Keratinocyte (primary cell): ENCODE measurements around the gene REPS2. TPM values are rescaled to one million over a fixed set of nuclear protein-coding genes. Genes with fewer than 3 reads are reported as not detected.

Source experiments
- DNase-seq: peaks from one replicate; pipeline ENCODE4 v3.0.0-alpha.2; 2011; ENCODE audit warnings: low read depth, missing footprints, low spot score
- FAIRE-seq: peaks from 2 replicates; lab custom pipeline; 2011; peaks lifted over from hg19 to GRCh38; lab: Jason Lieb, UNC
- H2AFZ ChIP-seq: 2 replicates; pipeline ENCODE4 v1.6.0; 2012; ENCODE audit warnings: low read length, control low read depth, inconsistent platforms; ENCODE audit not compliant: control insufficient read depth
- H3K27ac ChIP-seq: 2 replicates; pipeline ENCODE4 v1.5.1; 2011; ENCODE audit warnings: low read length; ENCODE audit not compliant: control insufficient read depth, insufficient read depth
- H3K27me3 ChIP-seq: 3 replicates; pipeline ENCODE4 v1.6.0; 2011; ENCODE audit warnings: low read length; ENCODE audit not compliant: control insufficient read depth, insufficient read depth; ENCODE audit errors: extremely low read depth
- H3K36me3 ChIP-seq, 2 experiments: 2 replicates in 1 of 2; 3 replicates in 1 of 2; pipeline ENCODE4 v1.5.1; 2011; ENCODE audit warnings: low read length in 2 of 2, mild to moderate bottlenecking in 1 of 2; ENCODE audit not compliant: control insufficient read depth in 2 of 2, insufficient read depth in 2 of 2; ENCODE audit errors: extremely low read depth in 1 of 2
- H3K4me1 ChIP-seq: 3 replicates; pipeline ENCODE4 v1.5.1; 2011; ENCODE audit warnings: low read length; ENCODE audit not compliant: control insufficient read depth, insufficient read depth; ENCODE audit errors: extremely low read depth
- H3K4me2 ChIP-seq: 3 replicates; pipeline ENCODE4 v1.6.0; 2011; ENCODE audit warnings: low read depth, low read length; ENCODE audit not compliant: control insufficient read depth, insufficient read depth; ENCODE audit errors: extremely low read depth
- H3K4me3 ChIP-seq, 3 experiments: fragments of 200-600 bp in 1 of 3; sonication (generic) in 1 of 3; 2 replicates in 2 of 3; 3 replicates in 1 of 3; pipeline ENCODE4 v1.5.1; 2011 to 2016; ENCODE audit warnings: low read length in 3 of 3, mild to moderate bottlenecking in 3 of 3, control low read depth in 2 of 3, inconsistent platforms in 1 of 3, low read depth in 1 of 3, mixed read lengths in 1 of 3, mixed run types in 1 of 3, moderate library complexity in 1 of 3; ENCODE audit not compliant: control insufficient read depth in 2 of 3, insufficient read depth in 2 of 3; ENCODE audit errors: extremely low read depth in 1 of 3
- H3K79me2 ChIP-seq: 2 replicates; pipeline ENCODE4 v1.6.0; 2012; ENCODE audit warnings: low read length; ENCODE audit not compliant: control insufficient read depth, insufficient read depth
- H3K9ac ChIP-seq: 3 replicates; pipeline ENCODE4 v1.6.0; 2011; ENCODE audit warnings: low read length; ENCODE audit not compliant: control insufficient read depth, insufficient read depth; ENCODE audit errors: extremely low read depth
- H3K9me1 ChIP-seq: 3 replicates; pipeline ENCODE4 v1.6.0; 2011; ENCODE audit warnings: low read length; ENCODE audit not compliant: control insufficient read depth, insufficient read depth; ENCODE audit errors: extremely low read depth
- H3K9me3 ChIP-seq: 2 replicates; pipeline ENCODE4 v1.5.1; 2012; ENCODE audit warnings: low read depth, low read length; ENCODE audit not compliant: control insufficient read depth
- H4K20me1 ChIP-seq: 3 replicates; pipeline ENCODE4 v1.6.0; 2011; ENCODE audit warnings: low read length; ENCODE audit not compliant: control insufficient read depth, insufficient read depth; ENCODE audit errors: extremely low read depth
- CTCF ChIP-seq, 3 experiments: IDR thresholded peaks in 1 of 3; conservative IDR thresholded peaks in 1 of 3; optimal IDR thresholded peaks in 1 of 3; 2 replicates in 2 of 3; 3 replicates in 1 of 3; pipeline versions ENCODE3 to v1.5.1; 2011; ENCODE audit warnings: low read length in 3 of 3, mild to moderate bottlenecking in 3 of 3, moderate library complexity in 2 of 3, control low read depth in 1 of 3, inconsistent platforms in 1 of 3; ENCODE audit not compliant: insufficient read depth in 2 of 3; ENCODE audit errors: extremely low read depth in 1 of 3
- EZH2 ChIP-seq: IDR thresholded peaks from one replicate; pipeline ENCODE4 v1.6.1; 2012; ENCODE audit warnings: inconsistent platforms, mild to moderate bottlenecking, low read length, moderate library complexity
- dilution Hi-C: fragments of 300-500 bp; cut with MboI; formaldehyde crosslinking; loops from one replicate; pipeline ENCODE4 v1.7.0; 2020; ENCODE audit warnings: low sequenced_read_pairs; ENCODE audit not compliant: extremely low pct_ligation_motif_present
- polyA plus RNA-seq, 5 experiments: library from polyadenylated mRNA; depleted of rRNA in 3 of 5; stranded (reverse) in 3 of 5; stranded (forward) in 1 of 5; unstranded in 1 of 5; fragments of >200 nt; gene quantifications; 1 replicate in 1 of 5; 2 replicates in 3 of 5; 3 replicates in 1 of 5; pipeline versions ENCODE4 v1.2.1 to v1.2.3, GENCODE V29; 2011 to 2012; ENCODE audit warnings: missing spikeins in 2 of 5, low read depth in 1 of 5, low replicate concordance in 1 of 5

Gene REPS2
- polyA plus RNA-seq, 1 donor (not counting 4 experiments of a cell fraction or from before 2014, with no cell fraction given): 2.4 TPM

GRCh38 chrX:16986169-16986568, 39.7 kb downstream of the REPS2 start:
- Histone ChIP-seq H3K27ac (no peak overlapping the region), H3K9me3 (no peaks in the 10 kb centered on the region), H2AFZ (no peak overlapping the region), H3K4me2 (no peak overlapping the region), H3K36me3 (no peaks in the 10 kb centered on the region), H4K20me1 (no peaks in the 10 kb centered on the region), H3K4me3 (no peak overlapping the region), H3K79me2 (no peaks in the 10 kb centered on the region), H3K4me1 (no peaks in the 10 kb centered on the region), H3K9ac (no peak overlapping the region), H3K9me1 (no peaks in the 10 kb centered on the region), H3K27me3 (no peaks in the 10 kb centered on the region)
- DNase-seq: no peak
- dilution Hi-C loops: no loop called here
- no peak for FAIRE-seq
- no peak for TF ChIP-seq EZH2
- no peak for TF ChIP-seq CTCF (optimal IDR thresholded peaks at IDR 0.05 in 1 of 3, IDR thresholded peaks at IDR 0.05 in 1 of 3, conservative IDR thresholded peaks at IDR 0.05 in 1 of 3; ENCODE audit: extremely low read depth in 1 of 3, insufficient read depth in 2 of 3, low read length in 3 of 3)

DNA sequence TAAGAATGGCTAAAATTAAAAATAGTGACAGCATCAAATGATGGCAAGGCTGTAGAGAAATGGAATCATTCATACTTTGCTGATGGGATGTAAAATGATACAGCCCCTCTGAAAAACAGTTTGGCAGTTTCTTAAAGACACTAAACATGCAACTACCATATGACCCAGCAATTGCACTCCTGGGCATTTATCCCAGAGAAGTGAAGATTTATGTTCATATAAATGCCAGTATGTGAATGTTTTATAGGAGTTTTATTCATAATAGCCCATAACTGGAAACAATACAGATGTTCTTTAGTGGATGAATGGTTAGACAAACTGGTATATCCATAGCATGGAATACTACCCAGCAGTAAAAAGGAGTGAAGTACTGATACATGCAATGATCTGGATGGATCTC, 43.3 kb downstream of the REPS2 start:
- no peak overlapping the region for H3K9ac ChIP-seq
- no peak overlapping the region for H3K4me2 ChIP-seq
- DNase-seq: no peak
- H3K4me3 ChIP-seq: no peak overlapping the region
- no peaks in the 10 kb centered on the region for H3K4me1 ChIP-seq
- H3K9me3 ChIP-seq: no peaks in the 10 kb centered on the region
- no peak overlapping the region for H3K27ac ChIP-seq
- no peak overlapping the region for H2AFZ ChIP-seq
- H3K79me2 ChIP-seq: no peaks in the 10 kb centered on the region
- H3K27me3 ChIP-seq: peaks cover 4% of the 10 kb centered on the region
- FAIRE-seq: no peak
- no peaks in the 10 kb centered on the region for H3K36me3 ChIP-seq
- dilution Hi-C loops: no loop called here
- no peaks in the 10 kb centered on the region for H4K20me1 ChIP-seq
- no peak for TF ChIP-seq EZH2
- no peak for TF ChIP-seq CTCF (optimal IDR thresholded peaks at IDR 0.05 in 1 of 3, IDR thresholded peaks at IDR 0.05 in 1 of 3, conservative IDR thresholded peaks at IDR 0.05 in 1 of 3; ENCODE audit: extremely low read depth in 1 of 3, insufficient read depth in 2 of 3, low read length in 3 of 3)
- no peaks in the 10 kb centered on the region for H3K9me1 ChIP-seq
